Lower leg skin (tissue), 4 donors: ENCODE results near the gene DECR2. TPM values are rescaled to one million over a fixed set of nuclear protein-coding genes. Genes with fewer than 3 reads are reported as not detected.

ENCODE experiments used
- DNase-seq, 2 donors: peaks; one replicate each; pipeline ENCODE4 v3.0.0-alpha.2; 2019; ENCODE audit warnings: low spot score in 2 of 2
- H3K4me3 ChIP-seq: fragments of 200-600 bp; sonication (generic); 2 replicates; pipeline ENCODE4 v1.5.1; 2017; ENCODE audit warnings: mild to moderate bottlenecking, low read depth; ENCODE audit not compliant: poor library complexity, severe bottlenecking
- POLR2A ChIP-seq, 2 donors: fragments of 450-650 bp; IDR thresholded peaks; one replicate each; pipeline ENCODE4 v1.6.1; 2016 to 2017; ENCODE audit warnings: antibody characterized with exemption in 2 of 2, mild to moderate bottlenecking in 1 of 2, moderate library complexity in 1 of 2
- WGBS, 2 donors: methylation state at CpG; one replicate each; pipeline ENCODE4 v1.1.5; 2018; 5-methylcytosine and 5-hydroxymethylcytosine counted together
- intact Hi-C: fragments of 100-400 bp; cut with DNase I; formaldehyde crosslinking; loops from one replicate; pipeline ENCODE4 v1.15.0; 2023; ENCODE audit warnings: low total_unique reads
- total RNA-seq, 4 donors: library from RNA; depleted of rRNA; stranded (reverse); fragments of >200 nt; gene quantifications; one replicate each; pipeline ENCODE4 v1.1.0, GENCODE V29; 2016
- TF ChIP-seq, protein P1 (sequence below), 3 donors: fragments of 450-650 bp; IDR thresholded peaks; one replicate each; pipeline ENCODE4 v1.5.1; 2016; ENCODE audit warnings: antibody characterized with exemption in 3 of 3, mild to moderate bottlenecking in 3 of 3, moderate library complexity in 2 of 3

The DECR2 gene
- total RNA-seq, 4 donors from 2014 or later, result 14.0 to 21.0 (median 18.8) TPM

DNA sequence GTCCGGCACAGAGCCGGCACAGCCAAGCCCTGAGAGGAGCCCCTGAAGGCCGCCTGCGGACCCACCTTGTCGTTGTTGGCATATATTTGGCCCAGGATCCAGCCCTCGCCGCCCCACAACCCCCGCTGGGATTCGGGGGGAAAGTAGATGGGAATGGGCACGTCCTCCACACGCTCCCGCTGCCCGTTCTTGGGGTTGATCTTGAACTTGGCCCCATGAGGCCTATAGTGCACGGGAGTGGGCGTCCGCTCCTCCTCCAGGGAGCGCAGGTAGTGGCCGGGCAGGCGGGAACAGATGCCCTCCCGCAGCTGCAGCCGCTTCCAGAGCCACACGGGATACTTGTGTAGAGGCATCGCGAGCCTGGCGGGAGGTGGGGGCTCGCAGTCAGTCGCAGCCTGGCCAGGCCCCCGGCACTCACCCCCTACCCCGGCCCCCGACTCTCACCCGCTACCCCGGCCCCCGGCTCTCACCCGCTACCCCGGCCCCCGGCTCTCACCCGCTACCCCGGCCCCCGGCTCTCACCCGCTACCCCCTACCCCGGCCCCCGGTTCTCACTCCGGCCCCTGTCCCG, 31.7 kb upstream of the DECR2 start:
- WGBS, 2 donors, result 48 to 52% methylated on average over 15 to 30 of the region's 44 CpGs
- no peak for TF ChIP-seq POLR2A (IDR thresholded peaks at IDR 0.05)
- TF ChIP-seq, protein P1, sequence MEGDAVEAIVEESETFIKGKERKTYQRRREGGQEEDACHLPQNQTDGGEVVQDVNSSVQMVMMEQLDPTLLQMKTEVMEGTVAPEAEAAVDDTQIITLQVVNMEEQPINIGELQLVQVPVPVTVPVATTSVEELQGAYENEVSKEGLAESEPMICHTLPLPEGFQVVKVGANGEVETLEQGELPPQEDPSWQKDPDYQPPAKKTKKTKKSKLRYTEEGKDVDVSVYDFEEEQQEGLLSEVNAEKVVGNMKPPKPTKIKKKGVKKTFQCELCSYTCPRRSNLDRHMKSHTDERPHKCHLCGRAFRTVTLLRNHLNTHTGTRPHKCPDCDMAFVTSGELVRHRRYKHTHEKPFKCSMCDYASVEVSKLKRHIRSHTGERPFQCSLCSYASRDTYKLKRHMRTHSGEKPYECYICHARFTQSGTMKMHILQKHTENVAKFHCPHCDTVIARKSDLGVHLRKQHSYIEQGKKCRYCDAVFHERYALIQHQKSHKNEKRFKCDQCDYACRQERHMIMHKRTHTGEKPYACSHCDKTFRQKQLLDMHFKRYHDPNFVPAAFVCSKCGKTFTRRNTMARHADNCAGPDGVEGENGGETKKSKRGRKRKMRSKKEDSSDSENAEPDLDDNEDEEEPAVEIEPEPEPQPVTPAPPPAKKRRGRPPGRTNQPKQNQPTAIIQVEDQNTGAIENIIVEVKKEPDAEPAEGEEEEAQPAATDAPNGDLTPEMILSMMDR (IDR thresholded peaks at IDR 0.05), result no peak
- no peak overlapping the region for H3K4me3 ChIP-seq
- DNase-seq, result no peak
- intact Hi-C loops, result no loop called here

DNA sequence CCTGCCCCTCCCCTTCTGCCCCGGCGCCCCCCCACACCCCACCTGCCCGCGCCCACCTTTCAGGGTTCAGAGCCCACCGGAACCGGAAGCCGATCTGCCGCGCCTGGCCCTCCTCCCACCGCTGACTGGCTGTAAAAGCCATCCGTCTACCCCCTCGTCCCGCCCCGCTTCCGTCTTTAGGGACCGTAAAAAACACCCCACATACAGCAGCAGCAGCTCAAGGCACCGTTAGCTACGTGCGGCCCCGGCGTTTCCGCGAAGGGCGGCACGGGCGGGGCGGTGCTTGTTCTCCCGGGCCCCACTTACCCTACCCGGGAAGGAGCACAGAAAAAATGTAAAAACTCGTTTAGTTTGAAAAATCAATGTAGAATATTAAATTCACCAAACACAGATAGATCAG, 31.2 kb upstream of the DECR2 start, which contains the start of gene MRPL28:
Gene MRPL28, minus strand, starts transcription at position 96 of the 400 bp plus-strand sequence. CDS start 320 bp downstream, outside the sequence.
- 0% methylated on average over 20 of the region's 30 CpGs for WGBS, 2 donors

DNA sequence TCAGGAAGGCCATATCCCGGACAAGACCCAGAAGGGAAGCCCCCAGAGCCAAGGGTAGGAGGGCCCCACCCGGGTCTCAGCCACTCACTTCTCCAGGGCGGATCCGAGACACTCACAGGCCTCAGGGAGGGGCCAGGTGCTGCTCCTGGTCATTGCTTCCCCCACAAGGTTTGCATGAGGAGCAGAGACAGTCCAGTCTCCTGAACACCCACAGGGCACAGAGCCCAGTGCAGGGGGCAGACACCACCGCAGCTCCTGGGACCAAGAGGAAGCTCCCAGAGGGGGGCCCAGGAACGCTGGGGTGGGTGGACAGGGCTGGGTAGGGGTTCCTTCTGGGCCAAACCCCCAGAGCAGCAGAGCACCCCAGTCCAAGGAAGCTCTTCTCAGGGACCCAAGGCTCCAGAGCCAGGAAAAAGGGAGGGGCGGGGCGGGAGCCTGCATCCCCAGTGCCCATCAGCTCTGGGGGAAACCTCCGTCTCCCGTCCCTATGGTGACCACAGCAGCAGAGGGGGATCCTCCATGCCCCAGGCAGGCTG, 30.6 kb upstream of the DECR2 start:
- H3K4me3 ChIP-seq, result no peak overlapping the region
- no peak for DNase-seq
- 47 to 60% methylated on average over 10 of the region's 10 CpGs for WGBS, 2 donors
- no peak for TF ChIP-seq POLR2A (IDR thresholded peaks at IDR 0.05)
- TF ChIP-seq, protein P1 (IDR thresholded peaks at IDR 0.05), result no peak
- intact Hi-C loops, result no loop called here

More for the DNA sequence above, 31.2 kb upstream of the DECR2 start, which contains the start of gene MRPL28:
- DNase-seq, result peak; percentile 93 to 99
- no peak within 1 kb of the TSS for H3K4me3 ChIP-seq
- TF ChIP-seq POLR2A (IDR thresholded peaks at IDR 0.05), result no peak
- TF ChIP-seq, protein P1 (IDR thresholded peaks at IDR 0.05), result no peak
- intact Hi-C loops, result no loop called here

DNA sequence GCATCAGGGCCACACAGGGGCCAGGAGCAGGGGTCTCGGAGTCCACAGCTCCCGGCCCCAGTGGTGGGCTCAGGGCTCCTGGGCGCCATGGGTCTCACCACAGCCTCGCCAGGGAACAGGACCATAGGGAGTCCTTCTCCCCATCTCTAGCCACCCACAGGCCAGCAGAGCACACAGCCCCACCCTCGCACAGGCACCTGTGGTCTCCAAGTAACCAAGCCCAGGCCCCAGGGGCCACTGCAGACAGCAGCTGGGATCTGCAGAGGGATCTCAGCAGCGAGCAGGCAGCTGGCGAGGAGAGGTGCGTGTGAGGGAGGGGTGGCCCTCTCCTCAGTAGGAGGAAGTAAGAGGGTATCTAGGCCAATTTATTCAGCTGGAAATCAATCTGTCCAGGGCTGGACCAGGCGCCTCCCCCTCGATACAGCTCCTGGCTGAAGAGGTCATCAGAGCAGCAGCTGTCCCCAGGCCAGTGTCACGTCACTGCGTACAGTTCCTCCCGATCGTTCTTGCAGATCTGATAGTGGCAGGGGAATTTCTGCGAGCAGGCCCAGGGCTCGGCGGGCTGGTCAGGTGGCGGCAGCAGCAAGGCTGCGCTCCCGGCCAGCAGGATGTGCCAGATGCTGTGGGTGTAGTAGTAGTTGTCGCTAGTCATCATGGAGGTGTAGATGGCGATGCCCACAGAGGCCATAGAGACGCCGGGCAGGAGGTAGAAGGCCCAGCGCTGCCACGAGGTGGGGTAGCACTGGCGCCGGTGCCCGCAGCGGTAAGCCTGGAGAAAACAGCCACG, 30.0 kb upstream of the DECR2 start:
- no peak for TF ChIP-seq POLR2A (IDR thresholded peaks at IDR 0.05)
- TF ChIP-seq, protein P1 (IDR thresholded peaks at IDR 0.05), result no peak
- intact Hi-C loops, result no loop called here
- DNase-seq, result no peak
- H3K4me3 ChIP-seq, result no peak overlapping the region
- WGBS, 2 donors, result 83 to 85% methylated on average over 27 to 29 of the region's 31 CpGs

DNA sequence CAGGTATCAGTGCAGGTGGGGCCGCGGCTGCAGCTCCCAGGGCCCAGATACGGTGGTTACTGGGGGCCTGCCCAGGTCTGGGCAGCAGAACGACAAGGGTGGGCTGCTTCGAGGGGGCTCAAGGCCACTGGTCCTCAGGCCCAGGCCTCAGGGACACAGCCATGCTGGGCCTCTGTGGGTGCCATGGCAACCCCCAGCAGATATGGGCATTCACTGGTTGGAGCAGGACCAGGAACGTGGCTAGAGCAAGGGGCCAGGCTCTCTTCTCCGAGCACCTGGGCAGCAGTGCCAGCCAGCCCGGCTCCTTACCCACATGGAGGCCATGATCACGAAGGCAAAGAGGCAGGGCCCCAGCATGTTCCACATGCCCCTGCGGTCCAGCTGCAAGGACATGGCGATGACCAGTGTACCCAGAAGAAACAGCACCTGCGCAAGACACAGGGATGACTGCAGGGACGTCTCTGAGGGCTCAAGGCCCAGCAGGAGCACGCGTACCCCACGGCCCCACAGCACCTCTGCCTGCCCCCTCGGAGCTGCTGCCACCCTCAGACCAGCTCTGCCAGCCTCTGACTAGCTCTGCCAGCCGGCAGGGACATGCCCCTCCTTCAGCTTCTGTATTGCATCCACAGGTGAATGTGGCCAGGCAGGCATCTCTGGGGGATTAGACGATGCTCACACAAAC, 29.2 kb upstream of the DECR2 start:
- H3K4me3 ChIP-seq, result no peak overlapping the region
- DNase-seq, result no peak
- intact Hi-C loops, result no loop called here
- TF ChIP-seq, protein P1 (IDR thresholded peaks at IDR 0.05), result no peak
- TF ChIP-seq POLR2A (IDR thresholded peaks at IDR 0.05), result no peak
- WGBS, 2 donors, result 83 to 85% methylated on average over 7 to 8 of the region's 19 CpGs
